ENCODE results near the gene PPP1R16B. TPM values are rescaled to one million over a fixed set of nuclear protein-coding genes. Genes with fewer than 3 reads are reported as not detected.
A peak's percentile ranks its signal among the peaks of the same experiment; 100 is the strongest.

The PPP1R16B gene
- total RNA-seq, 1 donor: 0.09 TPM

DNA sequence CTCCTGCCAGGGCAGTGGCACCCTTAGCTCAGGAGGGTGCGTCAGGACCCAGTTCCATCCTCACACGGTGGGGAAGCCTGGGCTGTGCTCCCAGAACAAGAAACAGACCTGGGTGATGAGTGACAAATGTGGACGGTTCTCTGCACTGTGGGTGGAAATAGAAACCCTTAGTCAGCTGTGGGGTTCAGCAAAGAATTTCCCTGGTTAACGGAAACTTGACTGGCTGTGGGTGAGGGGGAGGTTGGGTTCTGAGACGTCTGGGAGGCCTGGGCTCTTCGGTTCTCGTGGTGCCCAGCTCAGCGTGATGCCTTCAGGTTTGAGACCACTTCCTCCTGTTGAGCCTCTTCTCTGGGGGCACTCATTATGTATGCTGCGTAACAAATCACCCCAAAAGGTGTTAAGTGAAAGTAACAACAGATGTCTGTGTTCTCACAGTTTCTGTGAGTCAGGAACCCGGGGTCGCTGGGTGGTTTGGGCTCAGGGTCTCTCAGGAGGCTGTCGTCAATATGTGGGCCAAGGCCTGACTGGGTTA is 67.6 kb downstream of the PPP1R16B start:
- no peak for TF ChIP-seq CTCF (IDR thresholded peaks at IDR 0.05; ENCODE audit: insufficient read depth, low read length)
- no peak overlapping the region for H3K4me3 ChIP-seq (ENCODE audit: low read depth, low read length)
- DNase-seq (ENCODE audit: low read depth): no peak

- no peak for TF ChIP-seq CTCF (IDR thresholded peaks at IDR 0.05; ENCODE audit: insufficient read depth, low read length)
- H3K4me3 ChIP-seq (ENCODE audit: low read depth, low read length): no peak overlapping the region
- DNase-seq (ENCODE audit: low read depth): no peak
Observed at GRCh38 chr20:38874460-38875174, 69.1 kb downstream of the PPP1R16B start.

DNA sequence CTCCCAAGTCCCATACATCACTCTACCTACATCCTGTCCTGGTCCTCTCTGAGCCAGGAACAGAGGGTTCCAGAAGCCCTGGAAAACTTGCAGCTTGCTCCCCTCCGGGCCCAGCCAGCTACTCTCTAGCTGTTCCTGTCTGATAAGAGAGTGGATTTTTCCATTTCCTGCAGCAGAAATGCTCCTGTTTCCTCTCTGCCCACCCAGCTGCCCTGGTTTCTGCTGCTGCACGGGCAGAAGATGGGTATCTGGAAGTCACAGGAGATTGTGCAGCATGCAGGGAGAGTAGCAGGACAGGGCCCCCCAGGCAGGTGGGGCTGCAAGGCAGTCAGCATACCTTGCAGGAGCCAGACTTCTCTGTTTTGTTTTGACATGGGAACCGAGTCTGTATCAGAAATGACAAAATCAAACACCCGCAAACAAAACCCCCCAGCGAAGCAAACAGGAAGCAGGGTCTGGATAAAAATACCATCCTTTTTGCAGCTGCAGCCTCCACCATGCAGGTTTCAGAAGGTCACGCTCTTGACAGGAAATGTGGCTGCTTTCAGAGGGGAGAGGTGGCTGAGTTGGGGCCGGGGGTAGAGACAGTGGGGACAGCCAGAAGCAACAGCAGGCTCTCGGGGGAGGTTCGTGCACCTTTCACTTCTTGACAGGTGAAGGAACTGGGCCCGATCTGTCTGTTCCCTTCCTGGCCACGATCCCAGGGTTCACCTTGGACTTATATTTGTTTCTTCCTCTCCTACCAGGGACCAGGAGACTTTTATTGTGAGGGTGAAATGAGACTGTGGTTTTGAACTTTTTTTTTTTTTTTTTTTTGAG is 69.9 kb downstream of the PPP1R16B start:
- H3K4me3 ChIP-seq (ENCODE audit: low read depth, low read length): no peak overlapping the region
- no peak for TF ChIP-seq CTCF (IDR thresholded peaks at IDR 0.05; ENCODE audit: insufficient read depth, low read length)
- DNase-seq (ENCODE audit: low read depth): no peak

- DNase-seq (ENCODE audit: low read depth): no peak
- no peak for TF ChIP-seq CTCF (IDR thresholded peaks at IDR 0.05; ENCODE audit: insufficient read depth, low read length)
- no peak overlapping the region for H3K4me3 ChIP-seq (ENCODE audit: low read depth, low read length)
Observed at GRCh38 chr20:38877483-38877882, 72.0 kb downstream of the PPP1R16B start.

DNA sequence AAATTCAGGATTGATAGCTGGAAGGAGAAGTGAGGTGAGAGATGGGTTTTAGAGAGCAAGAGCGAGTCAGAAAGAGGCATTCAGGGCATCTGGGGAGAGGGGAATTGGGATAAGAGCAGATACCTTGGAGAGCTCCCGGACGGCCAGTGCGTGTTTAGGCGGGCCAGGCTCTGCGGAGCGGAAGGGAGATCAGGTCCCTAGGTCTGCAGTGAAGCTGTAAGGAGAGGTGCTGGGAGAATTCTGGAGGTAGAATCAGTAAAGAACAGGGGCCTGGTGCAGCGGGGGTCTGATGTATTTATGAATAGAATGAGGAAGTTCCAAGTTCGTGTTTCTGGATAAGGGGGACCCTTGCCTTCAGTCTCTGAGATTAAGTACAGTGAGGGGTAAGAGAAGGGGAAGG is 73.4 kb downstream of the PPP1R16B start:
- H3K4me3 ChIP-seq (ENCODE audit: low read depth, low read length): no peak overlapping the region
- DNase-seq (ENCODE audit: low read depth): peak; percentile 31
- no peak for TF ChIP-seq CTCF (IDR thresholded peaks at IDR 0.05; ENCODE audit: insufficient read depth, low read length)

- no peak overlapping the region for H3K4me3 ChIP-seq (ENCODE audit: low read depth, low read length)
- no peak for DNase-seq (ENCODE audit: low read depth)
- TF ChIP-seq CTCF (IDR thresholded peaks at IDR 0.05; ENCODE audit: insufficient read depth, low read length): no peak
Observed at GRCh38 chr20:38880952-38881735, 75.6 kb downstream of the PPP1R16B start.

Data from fibroblast of the aortic adventitia (primary cell).